GM12878 (cell line): ENCODE results near the gene CCDC169. TPM values are rescaled to one million over a fixed set of nuclear protein-coding genes. Genes with fewer than 3 reads are reported as not detected.
A peak's percentile ranks its signal among the peaks of the same experiment; 100 is the strongest.

Source experiments
- ATAC-seq: fragments of 200-7000 bp; cut with Tn5 transposase; 3 replicates; pipeline ENCODE4 v1.9.1; 2020; ENCODE audit warnings: mild to moderate bottlenecking, moderate library complexity
- BruUV-seq: library from RNA; stranded (reverse); fragments of 400-500 nt; replicated peaks from 2 replicates; lab custom pipeline; 2021; lab: Mats Ljungman, UMichigan
- CTCF ChIA-PET: fragments of 300-600 bp; sonication (Branson Sonifier 250); formaldehyde crosslinking; extraction: SDS; loops from one replicate; lab custom pipeline; 2021; ENCODE audit warnings: inconsistent platforms; lab: Yijun Ruan, JAX
- POLR2A ChIA-PET: fragments of 350-600 bp; formaldehyde crosslinking; extraction: SDS; loops from one replicate; lab custom pipeline; 2021; ENCODE audit warnings: inconsistent platforms; lab: Charles Lee
- RAD21 ChIA-PET: fragments of 300-600 bp; sonication (Branson Sonifier 250); formaldehyde crosslinking; loops from one replicate; lab custom pipeline; 2023; ENCODE audit warnings: antibody characterized with exemption; ENCODE audit not compliant: unreplicated experiment; lab: Charles Lee
- SMC1A ChIA-PET: fragments of 300-600 bp; sonication (Branson Sonifier 250); formaldehyde crosslinking; loops from one replicate; lab custom pipeline; 2023; ENCODE audit not compliant: unreplicated experiment, uncharacterized antibody; lab: Charles Lee
- DNase-seq: peaks from one replicate; pipeline ENCODE4 v3.0.0-alpha.2; 2011; ENCODE audit warnings: low read depth, low spot score
- FAIRE-seq: peaks from 3 replicates; lab custom pipeline; 2011; peaks lifted over from hg19 to GRCh38; lab: Jason Lieb, UNC
- H2AFZ ChIP-seq: 2 replicates; pipeline ENCODE4 v1.6.0; 2011; ENCODE audit warnings: low read depth, low read length, control low read depth; ENCODE audit not compliant: control insufficient read depth
- H3K27ac ChIP-seq: 2 replicates; pipeline ENCODE4 v1.5.1; 2011; ENCODE audit warnings: control low read depth; ENCODE audit not compliant: control insufficient read depth, insufficient read depth
- H3K27me3 ChIP-seq, 2 experiments: replicated peaks in 1 of 2; 2 replicates each; pipeline versions ENCODE4 v1.6.0 to v1.6.1; 2011; ENCODE audit warnings: low read length in 1 of 2; ENCODE audit not compliant: control insufficient read depth in 2 of 2, insufficient read depth in 2 of 2
- H3K36me3 ChIP-seq, 2 experiments: 2 replicates each; pipeline ENCODE4 v1.5.1; 2011; ENCODE audit warnings: low read length in 1 of 2; ENCODE audit not compliant: control insufficient read depth in 2 of 2, insufficient read depth in 2 of 2
- H3K4me1 ChIP-seq: 2 replicates; pipeline ENCODE4 v1.6.1; 2011; ENCODE audit warnings: mild to moderate bottlenecking, low read length, moderate library complexity, mixed read lengths; ENCODE audit not compliant: control insufficient read depth, insufficient read depth
- H3K4me2 ChIP-seq: 2 replicates; pipeline ENCODE4 v1.6.0; 2011; ENCODE audit warnings: control low read depth; ENCODE audit not compliant: control insufficient read depth, insufficient read depth
- H3K4me3 ChIP-seq: fragments of 200-600 bp; sonication (generic); 2 replicates; pipeline ENCODE4 v1.5.1; 2016
- H3K79me2 ChIP-seq: 2 replicates; pipeline ENCODE4 v1.6.0; 2011; ENCODE audit warnings: low read length; ENCODE audit not compliant: control insufficient read depth, insufficient read depth
- H3K9ac ChIP-seq: 2 replicates; pipeline ENCODE4 v1.8.0; 2011; ENCODE audit warnings: low read length, control low read depth, mixed read lengths; ENCODE audit not compliant: control insufficient read depth, insufficient read depth
- H3K9me3 ChIP-seq: replicated peaks from 3 replicates; pipeline ENCODE4 v1.5.1; 2011; ENCODE audit warnings: mild to moderate bottlenecking, low read length; ENCODE audit not compliant: control insufficient read depth, insufficient read depth
- H4K20me1 ChIP-seq: 2 replicates; pipeline ENCODE4 v1.6.0; 2011; ENCODE audit not compliant: control insufficient read depth, insufficient read depth
- BRCA1 ChIP-seq: IDR thresholded peaks from 2 replicates; pipeline ENCODE4 v1.6.1; 2011; ENCODE audit warnings: low read depth, low read length, improper control_type of control experiment
- JUNB ChIP-seq: IDR thresholded peaks from 2 replicates; pipeline ENCODE4 v1.6.1; 2016; ENCODE audit warnings: antibody characterized with exemption, mild to moderate bottlenecking
- MEF2A ChIP-seq: IDR thresholded peaks from 2 replicates; pipeline ENCODE4 v1.6.1; 2011; ENCODE audit warnings: low read depth, mild to moderate bottlenecking, low read length, moderate library complexity; ENCODE audit not compliant: insufficient read depth
- NFYA ChIP-seq: IDR thresholded peaks from 2 replicates; pipeline ENCODE4 v1.6.1; 2011; ENCODE audit warnings: low read depth, mild to moderate bottlenecking, low read length, improper control_type of control experiment, borderline replicate concordance
- PAX5 ChIP-seq: IDR thresholded peaks from 2 replicates; pipeline ENCODE4 v1.6.1; 2011; ENCODE audit warnings: low read depth, low read length, borderline replicate concordance
- PRDM15 ChIP-seq: fragments of 450-650 bp; formaldehyde crosslinking; IDR thresholded peaks from 2 replicates; pipeline ENCODE4 v1.4.0; 2020; ENCODE audit warnings: mild to moderate bottlenecking, moderate library complexity
- REST ChIP-seq: IDR thresholded peaks from 2 replicates; pipeline ENCODE4 v1.6.1; 2012; ENCODE audit warnings: mild to moderate bottlenecking, low read depth, low read length
- SRF ChIP-seq, 2 experiments: IDR thresholded peaks; 2 replicates each; pipeline ENCODE4 v1.6.1; 2011; ENCODE audit warnings: low read depth in 2 of 2, low read length in 2 of 2, mild to moderate bottlenecking in 1 of 2, moderate library complexity in 1 of 2
- ZBED1 ChIP-seq: IDR thresholded peaks from 2 replicates; pipeline ENCODE4 v1.6.1; 2016; ENCODE audit warnings: borderline replicate concordance
- WGBS: methylation state at CpG from one replicate; pipeline ENCODE4 v1.1.6; 2016; ENCODE audit warnings: low lambda C conversion rate; ENCODE audit not compliant: insufficient replicate concordance, insufficient coverage; ENCODE audit errors: missing lambda C conversion rate; 5-methylcytosine and 5-hydroxymethylcytosine counted together
- in situ Hi-C: fragments of 300-500 bp; cut with MboI; formaldehyde crosslinking; loops from 9 replicates; pipeline ENCODE4 v1.14.3; 2018; ENCODE audit warnings: mixed read lengths
- intact Hi-C: fragments of 100-400 bp; cut with micrococcal nuclease; formaldehyde crosslinking; loops from one replicate; pipeline ENCODE4 v1.14.2; 2022; ENCODE audit not compliant: unreplicated experiment
- polyA plus RNA-seq, 11 experiments: library from polyadenylated mRNA; depleted of rRNA in 4 of 11; unstranded in 6 of 11; stranded (reverse) in 5 of 11; fragments of >200 nt; fragmentation: Nextera tagmentation in 4 of 11; fragmentation: Illumina TruSeq in 1 of 11; extraction: Ambion mirVana in 4 of 11; extraction: Trizol in 1 of 11; gene quantifications; 1 replicate in 1 of 11; 2 replicates in 10 of 11; pipeline versions ENCODE4 v1.2.1 to v1.2.3, GENCODE V29; 2011 to 2016; ENCODE audit warnings: inconsistent platforms in 2 of 11, missing spikeins in 2 of 11, low read depth in 1 of 11
- total RNA-seq, 4 experiments: library from RNA; depleted of rRNA in 3 of 4; stranded (reverse); fragments of >200 nt in 3 of 4; fragmentation: Illumina TruSeq in 1 of 4; extraction: Trizol in 1 of 4; gene quantifications; 2 replicates each; pipeline versions ENCODE4 v1.2.1 to v1.2.3, GENCODE V29; 2013 to 2021

Gene CCDC169
- total and polyA plus RNA-seq, 10 of the 15 experiments (the other 5 are each of a cell fraction or from before 2014, with no cell fraction given), result 0.13 to 1.4 (median 0.24) TPM; not detected in 4

GRCh38 chr13:36251526-36251925, 46.1 kb downstream of the CCDC169 start:
- no peaks in the 10 kb centered on the region for H3K4me1 ChIP-seq
- no peaks in the 10 kb centered on the region for H4K20me1 ChIP-seq
- ChIA-PET RAD21 (interaction anchor here (2.6 kb wide), 1 partner anchor 24 kb away, joined by 6 read pairs; no protein-coding TSS in a partner anchor), POLR2A (interaction anchor here (0.6 kb wide), 1 partner anchor 636 kb away, joined by 3 read pairs; no protein-coding TSS in a partner anchor), SMC1A (interaction anchor here (1.2 to 5.0 kb wide), 4 partner anchors 13 to 577 kb away, joined by 3 to 24 read pairs (median 6); no protein-coding TSS in a partner anchor), CTCF (interaction anchor here (1.5 to 4.0 kb wide), 3 partner anchors 15 to 31 kb away, joined by 5 to 17 read pairs (median 7); no protein-coding TSS in a partner anchor)
- no peak for TF ChIP-seq BRCA1
- in situ Hi-C loops, result no loop called here
- no peak overlapping the region for H3K4me3 ChIP-seq
- no peak overlapping the region for H2AFZ ChIP-seq
- H3K9ac ChIP-seq, result no peak overlapping the region
- intact Hi-C loops, result no loop called here
- no peaks in the 10 kb centered on the region for H3K27me3 ChIP-seq
- H3K9me3 ChIP-seq, result no peaks in the 10 kb centered on the region
- DNase-seq (no peak), FAIRE-seq (no peak), ATAC-seq (peak; percentile 84)
- BruUV-seq, result no TSS peak
- H3K27ac ChIP-seq, result no peak overlapping the region
- no peaks in the 10 kb centered on the region for H3K36me3 ChIP-seq
- H3K4me2 ChIP-seq, result no peak overlapping the region
- no peaks in the 10 kb centered on the region for H3K79me2 ChIP-seq

GRCh38 chr13:36251017-36251416, 46.6 kb downstream of the CCDC169 start:
- in situ Hi-C loops (no loop called here), intact Hi-C loops (no loop called here)
- BruUV-seq, result no TSS peak
- Histone ChIP-seq H3K27me3 (no peaks in the 10 kb centered on the region), H3K79me2 (no peaks in the 10 kb centered on the region), H2AFZ (no peak overlapping the region), H3K4me1 (no peaks in the 10 kb centered on the region), H3K4me3 (no peak overlapping the region), H4K20me1 (no peaks in the 10 kb centered on the region), H3K9me3 (no peaks in the 10 kb centered on the region), H3K27ac (no peak overlapping the region), H3K4me2 (no peak overlapping the region), H3K9ac (no peak overlapping the region), H3K36me3 (no peaks in the 10 kb centered on the region)
- no peak for DNase-seq
- 9% methylated on average over 4 of the region's 4 CpGs for WGBS
- no peak for ATAC-seq
- no peak for FAIRE-seq
- RAD21 ChIA-PET, result interaction anchor here (2.6 kb wide), 1 partner anchor 24 kb away, joined by 6 read pairs; no protein-coding TSS in a partner anchor
- CTCF ChIA-PET, result interaction anchor here (1.5 to 4.0 kb wide), 3 partner anchors 15 to 32 kb away, joined by 5 to 17 read pairs (median 7); no protein-coding TSS in a partner anchor
- POLR2A ChIA-PET, result interaction anchor here (0.6 kb wide), 1 partner anchor 637 kb away, joined by 3 read pairs; no protein-coding TSS in a partner anchor
- SMC1A ChIA-PET, result interaction anchor here (0.6 to 5.0 kb wide), 6 partner anchors 10 to 578 kb away, joined by 3 to 24 read pairs (median 6); no protein-coding TSS in a partner anchor
- TF ChIP-seq JUNB, result no peak
- no peak for TF ChIP-seq ZBED1
- no peak for TF ChIP-seq NFYA
- no peak for TF ChIP-seq REST
- no peak for TF ChIP-seq SRF (IDR thresholded peaks at IDR 0.05; ENCODE audit: low read depth in 2 of 2, low read length in 2 of 2)
- no peak for TF ChIP-seq PRDM15 (CRISPR knock-in tag)
- no peak for TF ChIP-seq PAX5
- TF ChIP-seq MEF2A, result no peak
